Hematopoietic multipotent progenitor cell treated with erythropoietin and hydrocortisone succinate and interleukin-3 and kit ligand, for 6 days (in vitro differentiated cells): ENCODE results near the gene MACROH2A2.
A peak's percentile ranks its signal among the peaks of the same experiment; 100 is the strongest.
"Not testable (repeated sequence)": the region's sequence is repeated elsewhere in the genome, so short reads cannot be mapped to it uniquely, and the experiment has no call there.

Experiments
- DNase-seq: peaks from one replicate; pipeline ENCODE4 v3.0.0-alpha.2; 2015

Gene MACROH2A2

DNA sequence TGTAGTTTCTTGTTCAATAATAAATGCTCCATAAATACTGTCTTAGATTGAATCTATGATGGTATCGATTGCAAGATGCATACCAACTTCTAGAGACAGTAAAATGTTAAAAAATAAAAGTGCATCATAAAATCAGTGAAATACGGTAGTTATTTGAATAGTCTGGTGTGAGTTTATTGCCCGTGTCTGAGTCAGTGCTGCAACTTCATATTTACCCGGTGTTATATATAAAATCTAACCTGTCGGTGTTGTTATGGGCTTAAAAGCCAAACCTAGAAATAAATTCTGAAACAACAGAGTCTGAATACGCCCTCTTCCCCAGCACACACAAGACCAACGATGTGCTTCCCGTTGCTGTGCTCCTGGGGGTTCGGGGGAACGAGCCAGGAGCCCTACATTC is 16.3 kb downstream of the MACROH2A2 start:
- no peak for DNase-seq

DNA sequence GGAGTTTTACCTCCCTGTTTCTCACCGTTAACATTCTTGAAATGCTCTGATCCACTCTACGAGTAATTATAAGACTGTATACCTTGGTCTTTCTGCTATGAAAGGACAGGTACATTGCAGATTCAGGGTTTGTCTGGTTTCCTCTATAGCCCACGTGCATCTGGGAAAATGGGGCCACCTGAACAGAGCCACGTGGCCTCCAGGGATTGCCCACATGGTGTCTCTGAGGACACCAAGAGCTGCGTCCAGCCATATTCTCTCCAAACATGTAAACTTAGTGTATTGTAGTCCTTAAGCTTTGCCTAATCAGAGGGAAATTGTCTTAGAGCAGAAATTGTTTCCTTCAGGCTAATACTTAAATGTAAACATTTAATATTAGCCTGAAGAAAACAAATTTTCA is 16.7 kb downstream of the MACROH2A2 start:
- no peak for DNase-seq

GRCh38 chr10:70070834-70071233 is 18.2 kb downstream of the MACROH2A2 start:
- no peak for DNase-seq

GRCh38 chr10:70074165-70074564 is 21.5 kb downstream of the MACROH2A2 start:
- DNase-seq, result no peak

DNA sequence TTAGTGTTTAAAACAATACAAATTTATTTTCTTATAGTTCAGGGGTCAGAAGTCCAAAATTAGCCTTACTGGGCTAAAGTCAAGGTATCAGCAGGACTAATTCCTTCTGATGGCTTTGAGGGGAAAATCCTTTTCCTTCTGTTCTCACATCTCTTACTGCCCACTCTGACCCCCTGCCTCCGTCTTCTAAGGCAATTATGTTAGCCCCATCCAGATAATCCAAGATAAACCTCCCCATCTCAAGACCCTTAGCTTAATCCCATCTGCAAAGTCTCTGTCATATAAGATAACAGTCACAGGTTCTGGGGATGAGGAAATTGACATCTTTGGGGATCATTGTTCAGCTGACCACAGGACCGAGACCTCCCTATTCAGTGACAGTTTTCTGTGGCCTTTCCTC is 22.3 kb downstream of the MACROH2A2 start:
- no peak for DNase-seq

DNA sequence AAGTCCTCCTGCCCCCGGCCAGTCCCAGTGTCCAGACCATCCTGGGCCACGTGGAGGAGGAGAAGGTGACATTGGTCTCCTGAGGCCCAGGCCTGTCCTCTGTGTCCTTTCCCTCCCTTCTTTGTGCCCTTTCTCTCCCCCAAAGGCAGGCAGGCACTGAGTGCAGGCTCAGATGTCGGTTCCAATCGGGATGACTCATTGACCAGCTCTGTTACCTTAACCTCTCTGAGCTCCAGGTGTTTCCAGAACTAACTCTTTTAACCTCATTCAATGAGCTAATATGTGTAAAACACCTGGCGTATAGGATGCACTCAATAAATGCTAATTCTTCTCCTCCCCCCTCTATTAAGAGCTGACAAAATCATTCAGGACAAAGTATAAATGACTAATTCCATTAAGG is 25.7 kb downstream of the MACROH2A2 start:
- no peak for DNase-seq

DNA sequence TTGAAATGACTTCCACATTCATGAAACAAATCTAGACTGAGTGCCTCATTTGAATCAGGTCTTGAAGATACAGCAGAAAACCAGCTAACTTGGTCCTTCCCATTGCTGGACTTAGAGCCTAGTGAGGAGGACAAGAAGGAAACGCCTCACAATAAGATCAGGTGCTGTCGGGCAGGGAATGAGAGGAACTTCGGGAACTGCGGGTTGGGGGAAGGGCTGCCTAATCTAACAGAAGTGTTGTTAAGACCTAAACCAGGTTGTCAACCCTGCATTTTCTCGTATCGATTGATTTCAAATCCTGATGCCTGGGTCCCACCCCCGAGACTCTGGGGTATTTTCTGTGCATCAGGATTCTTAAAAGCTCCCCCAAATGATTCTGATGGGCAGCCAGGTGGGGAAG is 26.3 kb downstream of the MACROH2A2 start:
- DNase-seq, result no peak

DNA sequence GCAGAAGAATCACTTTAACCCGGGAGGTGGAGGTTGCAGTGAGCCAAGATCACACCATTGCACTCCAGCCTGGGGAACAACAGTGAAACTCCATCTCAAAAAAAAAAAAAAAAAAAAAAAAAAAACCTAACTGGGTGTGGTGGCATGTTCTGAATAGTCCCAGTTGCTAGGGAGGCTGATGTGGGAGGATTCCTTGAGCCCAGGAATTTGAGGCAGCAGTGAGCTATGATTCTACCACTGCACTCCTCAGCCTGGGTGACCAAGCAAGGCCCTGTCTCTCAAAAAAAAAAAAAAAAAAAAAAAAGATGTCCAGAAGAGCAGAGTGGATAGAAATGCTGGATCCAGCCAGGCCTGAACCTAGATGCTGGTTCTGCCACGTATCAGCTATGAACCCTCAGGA is 28.1 kb downstream of the MACROH2A2 start:
- DNase-seq, result not testable (repeated sequence)

DNA sequence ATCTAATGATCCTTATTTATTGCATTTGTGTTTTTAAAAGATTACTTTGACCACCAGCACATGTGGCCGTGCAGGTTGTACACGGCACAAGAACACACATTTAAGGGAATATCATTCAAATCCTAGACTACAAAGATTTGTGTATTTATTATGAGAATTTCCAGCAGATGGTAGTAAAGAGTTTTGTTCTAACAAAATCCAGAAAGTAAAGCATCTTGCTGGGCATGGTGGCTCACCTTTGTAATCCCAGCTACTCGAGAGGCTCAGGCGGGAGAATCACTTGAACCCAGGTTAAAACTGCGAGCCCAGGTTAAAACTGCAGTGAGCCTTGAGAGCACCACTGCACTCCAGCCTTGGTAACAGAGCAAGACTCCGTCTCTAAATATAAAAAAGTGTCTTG is 31.5 kb downstream of the MACROH2A2 start:
- DNase-seq, result peak; percentile 27

DNA sequence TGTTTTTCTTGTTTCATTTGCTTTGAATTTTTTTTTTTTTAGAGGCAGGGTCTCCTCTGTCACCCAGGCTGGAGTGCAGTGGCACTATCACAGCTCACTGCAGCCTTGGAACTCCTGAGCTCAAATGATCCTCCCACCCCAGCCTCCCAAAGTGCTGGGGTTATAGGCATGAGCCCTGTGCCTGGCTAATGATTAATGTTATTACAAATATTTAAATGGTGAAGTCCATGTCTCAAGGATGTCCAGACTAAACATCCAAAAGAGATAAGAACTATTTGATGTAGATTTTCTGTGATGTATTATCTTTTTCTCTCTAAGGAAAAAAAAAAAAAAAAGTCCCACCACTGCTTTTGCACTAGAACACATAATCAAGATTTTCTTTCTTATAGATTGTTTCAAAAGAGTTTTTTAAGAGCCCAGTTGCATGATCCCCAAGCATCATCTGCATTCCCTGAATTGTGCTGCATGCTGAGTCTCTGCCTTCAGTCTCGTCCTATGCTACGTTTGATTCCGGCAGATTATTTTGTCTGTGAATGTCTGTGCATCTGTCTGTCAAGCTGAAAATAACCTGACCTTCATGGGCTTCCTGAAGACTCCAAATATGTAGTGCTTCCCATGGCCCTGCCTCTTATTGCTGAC is 33.4 kb downstream of the MACROH2A2 start:
- no peak for DNase-seq

DNA sequence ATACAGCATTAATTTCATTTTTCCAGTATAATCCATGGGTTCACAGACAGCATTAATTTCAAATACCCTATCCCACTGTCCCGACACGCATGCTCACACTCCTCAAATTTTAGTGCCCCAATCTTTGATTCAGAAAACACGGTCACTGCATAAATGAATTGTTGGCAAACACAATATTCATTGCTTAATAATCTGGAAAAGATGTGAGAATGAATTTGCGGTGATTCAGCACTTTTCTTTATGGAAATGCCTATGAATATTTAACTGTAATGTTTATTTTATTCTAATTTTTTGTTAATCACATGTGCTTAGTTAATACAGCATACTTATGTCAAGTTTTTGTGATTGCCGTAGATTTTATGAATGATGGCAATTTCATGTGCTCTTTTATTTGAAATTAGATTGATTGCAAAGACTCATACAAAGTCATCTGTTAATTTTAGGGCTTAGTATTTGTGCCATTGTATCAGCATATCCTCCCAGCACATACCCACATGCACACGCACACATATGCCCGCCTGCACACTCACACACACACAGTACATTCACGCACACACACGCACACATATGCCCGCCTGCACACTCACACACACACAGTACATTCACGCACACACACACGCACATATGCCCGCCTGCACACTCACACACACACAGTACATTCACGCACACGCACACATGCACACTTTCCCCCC is 35.1 kb downstream of the MACROH2A2 start:
- DNase-seq, result no peak

DNA sequence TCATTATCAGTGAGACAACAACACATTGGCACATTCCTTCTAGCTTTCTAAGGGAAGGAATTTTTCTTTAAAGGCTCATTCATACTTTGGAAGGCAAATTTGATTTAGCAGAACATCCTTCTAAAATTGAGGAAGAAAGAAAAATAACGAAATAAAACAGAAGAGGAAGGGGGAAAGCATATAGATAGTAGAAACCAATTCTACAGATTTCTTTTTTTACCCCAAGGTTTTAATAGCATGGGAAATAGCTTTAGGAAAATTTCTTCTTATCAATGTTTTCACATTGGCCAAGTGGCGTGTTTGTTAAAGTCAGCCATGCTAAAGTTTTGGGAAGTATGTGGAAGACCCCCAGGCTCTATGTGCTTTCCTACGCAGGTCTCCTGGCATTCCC is 35.7 kb downstream of the MACROH2A2 start:
- DNase-seq, result no peak

DNA sequence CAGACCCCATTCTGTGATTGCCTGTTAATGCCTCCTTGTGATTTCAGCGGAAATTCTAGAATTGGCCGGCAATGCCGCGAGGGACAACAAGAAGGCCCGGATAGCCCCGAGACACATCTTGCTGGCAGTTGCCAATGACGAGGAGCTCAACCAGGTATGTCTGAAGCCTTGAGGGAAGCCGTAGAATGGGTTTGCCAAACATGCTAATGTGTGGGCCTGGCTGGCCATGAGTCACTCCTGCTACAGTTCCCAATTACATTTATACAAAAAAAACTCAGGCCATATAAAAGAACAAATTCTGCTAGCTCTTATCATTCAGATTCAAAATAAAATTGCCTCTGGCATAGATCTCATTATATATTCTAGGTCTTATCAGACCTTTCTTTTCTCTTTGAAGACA is 37.4 kb downstream of the MACROH2A2 start:
- no peak for DNase-seq

DNA sequence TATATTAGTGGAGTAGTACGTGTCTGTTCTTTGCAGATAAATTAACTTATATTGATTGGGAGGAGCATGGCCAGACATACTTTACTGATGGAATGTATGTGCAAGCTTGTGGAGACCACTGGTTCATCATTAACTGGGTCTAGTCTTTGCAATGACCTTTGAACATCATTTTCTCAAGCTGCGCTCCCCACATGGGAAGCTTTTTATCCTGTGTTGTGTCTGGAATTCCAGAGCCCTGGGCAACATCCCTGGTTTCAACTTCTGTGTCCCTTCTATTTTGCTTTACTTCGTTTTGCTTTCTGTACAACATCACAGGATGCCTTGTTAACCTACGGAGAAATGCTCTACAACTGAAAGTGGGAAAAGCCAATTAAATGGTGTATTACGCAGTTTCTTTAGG is 38.3 kb downstream of the MACROH2A2 start:
- no peak for DNase-seq

- no peak for DNase-seq
Observed at GRCh38 chr10:70092389-70092718, 39.7 kb downstream of the MACROH2A2 start.

DNA sequence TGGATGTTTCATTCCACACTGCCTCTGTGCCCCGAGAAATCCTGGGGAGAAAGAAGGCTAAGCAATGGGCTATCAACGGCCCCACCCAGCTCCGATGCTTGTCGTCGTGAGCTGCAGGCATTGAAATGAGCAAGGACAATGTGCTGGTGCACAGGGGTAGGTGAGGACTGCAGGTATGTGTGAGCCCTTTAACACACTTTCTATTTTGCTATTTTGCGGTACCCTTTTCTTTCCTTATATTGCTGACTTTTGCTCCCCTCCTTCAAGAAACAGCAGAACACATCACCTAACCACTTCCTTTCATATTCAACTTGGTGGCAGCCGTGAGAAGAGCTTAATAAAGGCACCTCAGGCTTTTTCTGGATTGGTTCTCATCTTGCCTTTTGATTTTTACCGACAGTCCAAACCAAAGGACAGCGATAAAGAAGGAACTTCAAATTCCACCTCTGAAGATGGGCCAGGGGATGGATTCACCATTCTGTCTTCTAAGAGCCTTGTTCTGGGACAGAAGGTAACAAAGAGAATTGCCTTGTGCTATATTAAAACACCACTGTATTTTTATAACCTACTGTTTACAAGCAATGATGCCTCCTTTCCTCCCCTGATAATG is 40.8 kb downstream of the MACROH2A2 start:
- DNase-seq, result no peak

GRCh38 chr10:70094250-70094649 is 41.6 kb downstream of the MACROH2A2 start:
- no peak for DNase-seq

DNA sequence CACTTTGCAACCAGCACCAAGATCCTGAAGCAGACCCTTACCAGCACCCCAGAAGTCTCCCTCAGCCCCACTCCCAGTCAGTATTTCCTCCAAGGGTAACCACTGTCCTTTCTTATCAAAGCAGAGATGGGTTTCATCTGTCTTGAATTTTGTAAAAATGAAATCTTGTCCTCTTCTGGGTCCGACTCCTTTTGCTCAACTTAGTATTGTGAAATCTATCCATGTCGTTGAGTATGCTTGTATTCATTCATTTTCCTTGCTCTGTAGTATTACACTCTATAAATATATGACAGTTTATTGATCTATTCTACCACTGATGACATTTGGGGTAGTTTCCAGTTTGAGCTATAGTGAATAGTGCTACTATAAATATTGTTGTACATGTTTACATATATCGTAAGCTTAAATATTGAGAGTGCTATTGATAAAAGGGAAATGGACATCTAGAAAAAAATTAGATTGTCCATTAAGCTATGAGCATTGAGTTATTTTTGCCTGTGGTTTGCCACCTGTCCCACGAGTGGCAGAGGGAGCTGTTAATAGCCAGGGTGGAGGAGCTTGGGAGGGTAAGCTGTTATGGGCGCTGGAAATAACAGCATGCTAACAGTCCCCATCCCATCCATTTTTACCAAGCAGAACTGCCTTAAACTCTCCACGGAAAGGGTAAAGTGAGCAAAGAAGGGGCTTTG is 43.5 kb downstream of the MACROH2A2 start:
- no peak for DNase-seq

GRCh38 chr10:70096705-70097420 is 44.2 kb downstream of the MACROH2A2 start:
- no peak for DNase-seq

- no peak for DNase-seq
Observed at GRCh38 chr10:70097459-70097858, 44.8 kb downstream of the MACROH2A2 start.

DNA sequence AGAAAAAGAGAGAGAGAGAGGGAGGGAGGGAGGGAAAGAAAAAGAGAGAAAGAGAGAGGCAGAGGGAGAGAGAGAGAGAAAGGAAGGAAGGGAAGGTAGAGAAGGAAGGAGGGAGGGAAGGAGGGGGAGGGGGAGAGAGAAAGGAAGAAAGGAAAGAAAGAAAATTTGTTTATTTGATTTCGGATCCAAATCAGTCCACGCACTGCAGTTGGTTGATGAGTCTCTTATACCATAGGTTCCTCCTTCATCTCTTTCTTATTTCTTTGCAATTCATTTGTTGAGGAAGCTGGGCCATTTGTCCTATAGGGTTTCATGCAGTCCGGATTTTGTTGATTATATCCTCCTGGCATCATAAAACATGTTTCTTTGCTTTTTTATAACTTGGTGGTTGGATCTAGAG is 45.6 kb downstream of the MACROH2A2 start:
- no peak for DNase-seq

GRCh38 chr10:70101068-70101562 is 48.5 kb downstream of the MACROH2A2 start:
- not testable (repeated sequence) for DNase-seq

GRCh38 chr10:70101668-70102067 is 49.0 kb downstream of the MACROH2A2 start:
- DNase-seq, result no peak
